OCI-LY7 (cell line): ENCODE measurements around the gene LDLRAD2.

Experiments
- EZH2phosphoT487 ChIP-seq: fragments of 200-600 bp; sonication (generic); IDR thresholded peaks from 2 replicates; pipeline ENCODE4 v1.6.1; 2018; ENCODE audit warnings: low read depth, borderline replicate concordance, mild to moderate bottlenecking, mixed run types, antibody characterized with exemption, low read length, moderate library complexity, mixed read lengths
- TF ChIP-seq, protein P1 (sequence below): fragments of 200-600 bp; sonication (generic); conservative IDR thresholded peaks from 2 replicates; pipeline ENCODE4 v1.5.1; 2014; ENCODE audit warnings: mild to moderate bottlenecking, antibody characterized with exemption, low read length, moderate library complexity, mixed read lengths

DNA sequence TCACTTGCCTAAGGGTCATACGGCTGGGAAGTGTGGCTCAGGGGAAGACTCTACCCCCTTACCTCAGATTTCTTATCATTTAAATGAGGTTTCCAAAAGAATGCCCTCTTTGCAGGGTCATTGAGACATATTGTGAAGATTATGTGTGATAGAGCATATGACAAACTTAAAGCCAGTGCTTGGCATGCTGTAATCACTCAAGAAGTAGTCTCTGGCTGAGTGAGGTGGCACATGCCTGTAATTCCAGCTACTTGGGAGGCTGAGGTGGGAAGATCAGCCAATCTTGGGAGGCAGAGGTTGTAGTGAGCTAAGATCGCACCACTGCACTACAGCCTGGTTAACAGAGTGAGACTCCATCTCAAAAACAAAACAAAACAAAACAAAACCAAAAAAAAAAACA is 7.5 kb upstream of the LDLRAD2 start:
- TF ChIP-seq, protein P1, sequence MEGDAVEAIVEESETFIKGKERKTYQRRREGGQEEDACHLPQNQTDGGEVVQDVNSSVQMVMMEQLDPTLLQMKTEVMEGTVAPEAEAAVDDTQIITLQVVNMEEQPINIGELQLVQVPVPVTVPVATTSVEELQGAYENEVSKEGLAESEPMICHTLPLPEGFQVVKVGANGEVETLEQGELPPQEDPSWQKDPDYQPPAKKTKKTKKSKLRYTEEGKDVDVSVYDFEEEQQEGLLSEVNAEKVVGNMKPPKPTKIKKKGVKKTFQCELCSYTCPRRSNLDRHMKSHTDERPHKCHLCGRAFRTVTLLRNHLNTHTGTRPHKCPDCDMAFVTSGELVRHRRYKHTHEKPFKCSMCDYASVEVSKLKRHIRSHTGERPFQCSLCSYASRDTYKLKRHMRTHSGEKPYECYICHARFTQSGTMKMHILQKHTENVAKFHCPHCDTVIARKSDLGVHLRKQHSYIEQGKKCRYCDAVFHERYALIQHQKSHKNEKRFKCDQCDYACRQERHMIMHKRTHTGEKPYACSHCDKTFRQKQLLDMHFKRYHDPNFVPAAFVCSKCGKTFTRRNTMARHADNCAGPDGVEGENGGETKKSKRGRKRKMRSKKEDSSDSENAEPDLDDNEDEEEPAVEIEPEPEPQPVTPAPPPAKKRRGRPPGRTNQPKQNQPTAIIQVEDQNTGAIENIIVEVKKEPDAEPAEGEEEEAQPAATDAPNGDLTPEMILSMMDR = no peak
- no peak for TF ChIP-seq EZH2phosphoT487
